GM06990 (cell line): ENCODE results near the gene HYCC2.

Experiments used
- DNase-seq: peaks from one replicate; pipeline ENCODE4 v3.0.0-alpha.2; 2011; ENCODE audit not compliant: insufficient read length; ENCODE audit errors: extremely low read depth
- H3K27me3 ChIP-seq: replicated peaks from 2 replicates; pipeline ENCODE4 v1.6.0; 2011; ENCODE audit warnings: low read length; ENCODE audit not compliant: control insufficient read depth, insufficient read depth
- H3K36me3 ChIP-seq: 2 replicates; pipeline ENCODE4 v1.5.1; 2011; ENCODE audit warnings: low read length; ENCODE audit not compliant: control insufficient read depth, insufficient read depth
- H3K4me3 ChIP-seq: replicated peaks from 2 replicates; pipeline ENCODE4 v1.5.1; 2011; ENCODE audit warnings: low read depth, mild to moderate bottlenecking, control low read depth, low read length
- CTCF ChIP-seq: IDR thresholded peaks from 2 replicates; pipeline ENCODE4 v1.5.1; 2011; ENCODE audit warnings: low read length, control low read depth, mild to moderate bottlenecking, inconsistent platforms; ENCODE audit not compliant: insufficient read depth, poor library complexity, severe bottlenecking

HYCC2 gene

GRCh38 chr2:201109186-201109585 is 37.7 kb upstream of the HYCC2 start:
- no peaks in the 10 kb centered on the region for H3K27me3 ChIP-seq
- no peak overlapping the region for H3K4me3 ChIP-seq
- DNase-seq = no peak
- TF ChIP-seq CTCF = no peak
- H3K36me3 ChIP-seq = no peaks in the 10 kb centered on the region

GRCh38 chr2:201108341-201108740 is 36.9 kb upstream of the HYCC2 start:
- no peaks in the 10 kb centered on the region for H3K36me3 ChIP-seq
- DNase-seq = no peak
- H3K27me3 ChIP-seq = no peaks in the 10 kb centered on the region
- no peak for TF ChIP-seq CTCF
- no peak overlapping the region for H3K4me3 ChIP-seq

- Histone ChIP-seq H3K4me3 (no peak overlapping the region), H3K27me3 (no peaks in the 10 kb centered on the region), H3K36me3 (no peaks in the 10 kb centered on the region)
- TF ChIP-seq CTCF = no peak
- DNase-seq = no peak
Measured at GRCh38 chr2:201107624-201108023, 36.2 kb upstream of the HYCC2 start.

- TF ChIP-seq CTCF = no peak
- no peak overlapping the region for H3K4me3 ChIP-seq
- no peaks in the 10 kb centered on the region for H3K27me3 ChIP-seq
- no peaks in the 10 kb centered on the region for H3K36me3 ChIP-seq
- no peak for DNase-seq
Measured at GRCh38 chr2:201105759-201106158, 34.3 kb upstream of the HYCC2 start.

GRCh38 chr2:201100497-201100896 is 29.0 kb upstream of the HYCC2 start:
- no peaks in the 10 kb centered on the region for H3K27me3 ChIP-seq
- H3K4me3 ChIP-seq = no peak overlapping the region
- no peak for TF ChIP-seq CTCF
- no peak for DNase-seq
- no peaks in the 10 kb centered on the region for H3K36me3 ChIP-seq

GRCh38 chr2:201093573-201093972 is 22.1 kb upstream of the HYCC2 start:
- Histone ChIP-seq H3K27me3 (no peaks in the 10 kb centered on the region), H3K36me3 (no peaks in the 10 kb centered on the region; the same call in none of the 2 replicates), H3K4me3 (no peak overlapping the region)
- TF ChIP-seq CTCF = no peak
- no peak for DNase-seq
